ENCODE results near the gene LRRC37A3. TPM values are rescaled to one million over a fixed set of nuclear protein-coding genes. Genes with fewer than 3 reads are reported as not detected.
"Not testable (repeated sequence)": the region's sequence is repeated elsewhere in the genome, so short reads cannot be mapped to it uniquely, and the experiment has no call there.

Gene LRRC37A3
- total RNA-seq, 1 donor from 2014 or later: 10.5 TPM

DNA sequence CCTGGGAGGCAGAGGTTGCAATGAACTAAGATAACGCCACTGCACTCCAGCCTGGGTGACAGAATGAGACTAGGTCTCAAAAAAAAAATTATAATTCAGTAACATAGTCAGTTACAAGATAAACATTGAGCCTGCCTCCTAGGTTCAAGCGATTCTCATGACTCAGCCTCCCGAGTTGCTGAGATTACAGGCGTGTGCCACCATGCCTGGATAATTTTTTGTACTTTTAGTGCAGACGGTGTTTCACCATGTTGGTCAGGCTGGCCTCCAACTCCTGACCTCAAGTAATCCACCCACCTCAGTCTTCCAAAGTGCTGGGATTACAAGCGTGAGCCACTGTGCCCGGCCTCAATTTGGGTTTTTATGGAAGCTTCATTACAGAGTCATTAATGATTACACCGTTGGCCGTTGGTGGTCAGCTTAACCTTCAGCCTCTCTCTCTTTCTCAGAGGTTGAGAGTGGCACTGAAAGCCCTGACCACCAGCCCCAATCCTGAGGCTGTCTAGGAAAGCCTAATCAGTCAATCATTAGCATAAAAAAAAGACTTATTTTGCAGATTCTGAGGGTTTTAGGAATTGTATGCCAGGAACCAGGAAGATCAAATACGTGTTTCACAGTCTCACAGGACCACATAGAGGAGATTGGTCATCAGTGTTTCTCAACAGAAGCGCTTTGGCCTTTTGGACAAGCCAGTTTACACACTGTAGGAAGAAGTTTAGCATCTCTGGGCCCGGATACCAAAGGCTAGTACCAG is 1.3 kb upstream of the LRRC37A3 start:
- no peak for DNase-seq (ENCODE audit: low spot score)
- H3K27ac Mint-ChIP-seq: no peak overlapping the region

DNA sequence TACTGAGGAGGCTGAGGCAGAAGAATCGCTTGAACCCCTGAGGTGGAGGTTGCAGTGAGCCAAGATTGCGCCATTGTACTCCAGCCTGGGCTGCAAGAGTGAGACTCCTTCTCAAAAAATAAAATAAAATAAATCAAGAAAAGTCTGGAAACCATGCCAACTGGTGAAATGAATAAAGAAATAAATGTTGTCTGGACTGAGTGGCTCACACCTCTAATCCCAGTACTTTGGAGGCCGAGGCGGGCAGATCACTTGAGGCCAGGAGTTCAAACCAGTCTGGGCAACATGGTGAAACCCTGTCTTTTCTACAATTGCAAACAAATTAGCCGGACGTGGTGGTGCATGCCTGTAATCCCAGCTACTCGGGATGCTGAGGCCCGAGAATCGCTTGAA is 744 bp upstream of the LRRC37A3 start:
- no peak for DNase-seq (ENCODE audit: low spot score)
- intact Hi-C loops (cut with micrococcal nuclease): loop anchor here (5.0 kb wide), 1 partner anchor 42 kb away; no protein-coding TSS in a partner anchor
- no peaks in the 10 kb centered on the region for H3K27me3 Mint-ChIP-seq (ENCODE audit: low read depth)
- H3K4me3 Mint-ChIP-seq (ENCODE audit: low read depth): peak overlapping the region; percentile 83
- H3K4me1 Mint-ChIP-seq (ENCODE audit: low read depth): peaks cover 17% of the 10 kb centered on the region
- H3K36me3 Mint-ChIP-seq (ENCODE audit: low read depth): peaks cover 5% of the 10 kb centered on the region
- peak overlapping the region; percentile 79 for H3K27ac Mint-ChIP-seq
- no peaks in the 10 kb centered on the region for H3K9me3 Mint-ChIP-seq

More for the DNA sequence above, 1.3 kb upstream of the LRRC37A3 start:
- H3K36me3 Mint-ChIP-seq (ENCODE audit: low read depth): peaks cover 2% of the 10 kb centered on the region
- intact Hi-C loops (cut with micrococcal nuclease): loop anchor here (5.0 kb wide), 1 partner anchor 42 kb away; no protein-coding TSS in a partner anchor
- H3K4me1 Mint-ChIP-seq (ENCODE audit: low read depth): peaks cover 15% of the 10 kb centered on the region
- no peaks in the 10 kb centered on the region for H3K27me3 Mint-ChIP-seq (ENCODE audit: low read depth)
- H3K4me3 Mint-ChIP-seq (ENCODE audit: low read depth): peak overlapping the region; percentile 83
- H3K9me3 Mint-ChIP-seq: no peaks in the 10 kb centered on the region

DNA sequence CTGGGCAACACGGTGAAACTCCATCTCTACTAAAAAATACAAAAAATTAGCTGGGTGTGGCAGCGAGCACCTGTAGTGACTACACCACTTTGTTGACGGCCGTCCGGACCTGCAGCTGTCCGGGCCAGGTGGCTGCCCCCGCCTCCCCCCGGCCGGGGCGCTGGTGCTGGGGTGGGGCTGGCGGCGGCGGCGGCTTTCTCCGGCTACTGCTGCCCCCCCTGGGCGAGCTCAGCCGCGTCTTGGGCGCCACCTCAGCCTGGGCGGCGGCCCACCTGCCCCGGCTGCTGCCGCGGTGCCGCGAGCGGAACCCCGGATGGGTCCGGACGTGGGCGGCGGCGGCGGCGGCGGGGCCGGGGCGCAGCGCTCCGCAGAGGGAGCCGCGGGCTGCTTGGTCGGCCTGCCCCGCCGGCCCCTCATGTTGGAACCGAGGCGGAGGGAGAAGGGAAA is 413 bp downstream of the LRRC37A3 start:
- Mint-ChIP-seq H3K4me1 (ENCODE audit: low read depth) (peaks cover 17% of the 10 kb centered on the region), H3K27ac (peak overlapping the region; percentile 79), H3K4me3 (ENCODE audit: low read depth) (peak overlapping the region; percentile 83)
- H3K9me3 Mint-ChIP-seq; intact Hi-C loops (cut with micrococcal nuclease); H3K27me3 Mint-ChIP-seq (ENCODE audit: low read depth); DNase-seq (ENCODE audit: low spot score); H3K36me3 Mint-ChIP-seq (ENCODE audit: low read depth): not testable (repeated sequence)

DNA sequence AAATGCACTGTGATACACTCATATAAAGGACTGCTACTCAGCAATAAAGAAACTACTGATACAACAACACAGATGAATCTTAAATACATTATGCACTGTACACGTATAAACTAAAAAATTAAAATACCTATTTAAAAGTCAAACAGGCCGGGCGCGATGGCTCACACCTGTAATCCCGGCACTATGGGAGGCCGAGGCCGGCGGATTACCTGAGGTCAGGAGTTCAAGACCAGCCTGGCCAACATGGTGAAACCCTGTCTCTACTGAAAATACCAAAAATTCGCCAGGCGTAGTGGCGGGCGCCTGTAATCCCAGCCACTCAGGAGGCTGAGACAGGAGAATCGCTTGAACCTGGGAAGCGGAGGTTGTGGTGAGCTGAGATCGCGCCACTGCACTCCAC is 1.7 kb downstream of the LRRC37A3 start:
- H3K36me3 Mint-ChIP-seq (ENCODE audit: low read depth); H3K4me3 Mint-ChIP-seq (ENCODE audit: low read depth); H3K27me3 Mint-ChIP-seq (ENCODE audit: low read depth); DNase-seq (ENCODE audit: low spot score); intact Hi-C loops (cut with micrococcal nuclease); H3K4me1 Mint-ChIP-seq (ENCODE audit: low read depth); H3K27ac Mint-ChIP-seq; H3K9me3 Mint-ChIP-seq: not testable (repeated sequence)

DNA sequence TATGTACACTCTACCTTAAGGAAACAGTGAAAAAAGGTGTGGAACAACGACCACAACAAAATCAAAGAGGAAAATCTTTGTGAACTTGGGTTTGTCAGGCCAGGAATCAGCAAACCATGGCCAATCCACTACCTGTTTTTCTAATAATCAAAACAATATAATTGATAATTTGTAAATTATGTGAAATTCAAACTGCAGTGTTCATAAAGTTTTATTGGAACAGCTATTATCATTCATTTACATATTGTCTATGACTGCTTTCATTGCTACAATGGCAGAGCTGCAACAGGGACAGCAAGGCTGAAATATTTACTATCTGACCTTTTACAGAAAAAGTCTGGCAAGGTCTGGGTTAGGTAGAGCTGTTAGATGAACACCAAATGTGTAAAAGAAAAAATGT is 4.0 kb downstream of the LRRC37A3 start:
- H3K4me3 Mint-ChIP-seq (ENCODE audit: low read depth); H3K27ac Mint-ChIP-seq; H3K36me3 Mint-ChIP-seq (ENCODE audit: low read depth); H3K27me3 Mint-ChIP-seq (ENCODE audit: low read depth); H3K4me1 Mint-ChIP-seq (ENCODE audit: low read depth); intact Hi-C loops (cut with micrococcal nuclease); H3K9me3 Mint-ChIP-seq; DNase-seq (ENCODE audit: low spot score): not testable (repeated sequence)

DNA sequence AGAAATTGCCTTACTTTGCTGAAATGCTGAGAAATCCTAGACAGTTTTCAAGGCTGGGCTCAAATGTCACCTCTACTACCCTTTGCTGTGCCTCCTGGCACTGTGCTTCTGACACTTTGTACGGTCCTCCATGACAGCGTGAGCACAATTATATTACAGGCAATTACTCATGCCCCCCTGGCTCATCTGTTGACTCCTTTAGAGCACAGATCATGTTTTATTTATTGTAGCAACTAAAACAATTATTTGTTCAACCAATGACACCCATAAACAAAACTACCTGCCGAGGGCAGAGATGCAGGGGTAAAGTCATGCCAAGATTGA is 9.1 kb downstream of the LRRC37A3 start:
- H3K4me1 Mint-ChIP-seq (ENCODE audit: low read depth); H3K36me3 Mint-ChIP-seq (ENCODE audit: low read depth); H3K27me3 Mint-ChIP-seq (ENCODE audit: low read depth); H3K9me3 Mint-ChIP-seq; DNase-seq (ENCODE audit: low spot score); intact Hi-C loops (cut with micrococcal nuclease); H3K27ac Mint-ChIP-seq; H3K4me3 Mint-ChIP-seq (ENCODE audit: low read depth): not testable (repeated sequence)

DNA sequence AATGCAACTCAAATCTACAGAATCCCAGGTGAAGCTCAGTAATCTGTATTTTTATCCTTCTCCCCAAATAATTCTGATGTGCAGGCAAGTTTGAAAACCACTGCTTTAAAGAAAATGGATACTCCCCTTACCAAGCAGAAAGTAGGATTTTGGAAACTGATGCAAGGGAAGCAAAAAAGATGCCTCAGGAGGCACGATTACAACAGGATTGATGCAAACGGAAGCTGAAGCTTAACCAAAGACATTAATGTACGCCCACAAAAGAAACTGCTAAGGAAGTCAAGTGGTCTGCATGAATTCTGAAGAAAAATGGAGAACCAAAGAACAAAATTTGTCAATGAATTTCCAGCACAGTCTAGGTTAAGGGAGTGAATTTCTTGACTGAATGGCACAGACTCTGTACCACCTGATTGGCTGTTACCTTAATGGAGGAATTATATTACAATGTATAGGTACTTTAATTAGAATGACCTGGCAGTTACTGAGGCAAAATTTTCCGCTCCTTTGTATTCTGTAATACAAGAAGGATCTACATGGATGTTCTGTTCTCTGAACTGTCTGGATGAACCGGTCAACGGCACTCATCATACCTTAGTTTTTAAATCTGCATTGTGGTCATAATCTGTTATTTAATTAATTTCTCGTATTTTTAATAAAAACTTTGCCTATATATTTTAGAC is 9.6 kb downstream of the LRRC37A3 start:
- H3K36me3 Mint-ChIP-seq (ENCODE audit: low read depth); H3K4me1 Mint-ChIP-seq (ENCODE audit: low read depth); H3K4me3 Mint-ChIP-seq (ENCODE audit: low read depth); DNase-seq (ENCODE audit: low spot score); intact Hi-C loops (cut with micrococcal nuclease); H3K27me3 Mint-ChIP-seq (ENCODE audit: low read depth); H3K9me3 Mint-ChIP-seq: not testable (repeated sequence)
- peak overlapping the region; percentile 72 for H3K27ac Mint-ChIP-seq

DNA sequence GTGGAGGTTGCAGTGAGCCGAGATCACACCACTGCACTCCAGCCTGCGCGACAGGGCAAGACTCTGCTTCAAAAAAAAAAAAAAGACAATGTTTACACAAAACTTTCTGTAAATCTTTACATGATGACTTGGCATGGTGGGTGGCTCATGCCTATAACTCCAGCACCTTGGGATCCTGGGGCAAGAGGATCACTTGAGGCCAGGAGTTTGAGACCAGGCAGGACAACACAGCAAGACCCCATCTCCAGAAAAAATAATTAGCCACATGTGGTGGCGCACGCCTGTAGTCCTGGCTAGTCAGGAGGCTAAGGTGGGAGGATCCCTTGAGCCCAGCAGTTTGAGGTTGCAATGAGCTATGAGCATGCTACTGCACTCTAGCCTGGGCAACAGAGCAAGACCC is 15.2 kb downstream of the LRRC37A3 start:
- H3K4me3 Mint-ChIP-seq (ENCODE audit: low read depth); H3K4me1 Mint-ChIP-seq (ENCODE audit: low read depth); H3K9me3 Mint-ChIP-seq; DNase-seq (ENCODE audit: low spot score); intact Hi-C loops (cut with micrococcal nuclease); H3K27ac Mint-ChIP-seq; H3K27me3 Mint-ChIP-seq (ENCODE audit: low read depth); H3K36me3 Mint-ChIP-seq (ENCODE audit: low read depth): not testable (repeated sequence)

DNA sequence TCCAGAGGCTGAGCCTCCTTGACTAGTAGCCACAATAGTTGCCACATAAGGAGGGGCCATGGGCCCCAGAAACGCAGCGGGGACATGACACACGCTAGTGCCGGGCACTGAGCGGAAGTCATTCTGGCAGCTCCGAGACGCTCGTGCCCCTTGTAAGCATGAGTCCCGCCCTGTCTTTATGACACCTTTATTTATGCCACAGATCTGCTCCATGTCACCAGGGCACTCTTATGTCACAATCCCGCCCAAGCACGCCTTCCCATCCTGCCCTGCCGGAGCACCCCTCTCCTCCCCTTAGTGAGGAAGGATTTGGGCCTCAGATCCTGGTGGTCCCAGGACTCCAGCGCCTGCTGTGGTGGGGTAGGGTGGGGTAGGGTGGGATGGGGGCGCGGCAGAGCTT is 22.1 kb downstream of the LRRC37A3 start:
- DNase-seq (ENCODE audit: low spot score); intact Hi-C loops (cut with micrococcal nuclease); H3K4me1 Mint-ChIP-seq (ENCODE audit: low read depth); H3K27me3 Mint-ChIP-seq (ENCODE audit: low read depth); H3K9me3 Mint-ChIP-seq; H3K4me3 Mint-ChIP-seq (ENCODE audit: low read depth); H3K36me3 Mint-ChIP-seq (ENCODE audit: low read depth); H3K27ac Mint-ChIP-seq: not testable (repeated sequence)

DNA sequence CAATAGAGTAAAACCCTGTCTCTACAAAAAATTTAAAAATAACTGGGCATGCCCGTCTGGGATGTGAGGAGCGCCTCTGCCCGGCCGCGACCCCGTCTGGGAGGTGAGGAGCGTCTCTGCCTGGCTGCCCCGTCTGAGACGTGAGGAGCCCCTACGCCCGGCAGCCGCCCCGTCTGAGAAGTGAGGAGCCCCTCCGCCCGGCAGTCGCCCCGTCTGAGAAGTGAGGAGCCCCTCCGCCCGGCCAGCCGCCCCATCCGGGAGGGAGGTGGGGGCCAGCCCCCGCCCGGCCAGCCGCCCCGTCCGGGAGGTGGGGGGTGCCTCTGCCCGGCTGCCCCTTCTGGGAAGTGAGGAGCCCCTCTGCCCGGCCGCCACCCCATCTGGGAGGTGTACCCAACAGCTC is 45.1 kb downstream of the LRRC37A3 start:
- H3K4me3 Mint-ChIP-seq (ENCODE audit: low read depth); H3K36me3 Mint-ChIP-seq (ENCODE audit: low read depth); DNase-seq (ENCODE audit: low spot score); intact Hi-C loops (cut with micrococcal nuclease); H3K27me3 Mint-ChIP-seq (ENCODE audit: low read depth); H3K4me1 Mint-ChIP-seq (ENCODE audit: low read depth); H3K27ac Mint-ChIP-seq; H3K9me3 Mint-ChIP-seq: not testable (repeated sequence)

DNA sequence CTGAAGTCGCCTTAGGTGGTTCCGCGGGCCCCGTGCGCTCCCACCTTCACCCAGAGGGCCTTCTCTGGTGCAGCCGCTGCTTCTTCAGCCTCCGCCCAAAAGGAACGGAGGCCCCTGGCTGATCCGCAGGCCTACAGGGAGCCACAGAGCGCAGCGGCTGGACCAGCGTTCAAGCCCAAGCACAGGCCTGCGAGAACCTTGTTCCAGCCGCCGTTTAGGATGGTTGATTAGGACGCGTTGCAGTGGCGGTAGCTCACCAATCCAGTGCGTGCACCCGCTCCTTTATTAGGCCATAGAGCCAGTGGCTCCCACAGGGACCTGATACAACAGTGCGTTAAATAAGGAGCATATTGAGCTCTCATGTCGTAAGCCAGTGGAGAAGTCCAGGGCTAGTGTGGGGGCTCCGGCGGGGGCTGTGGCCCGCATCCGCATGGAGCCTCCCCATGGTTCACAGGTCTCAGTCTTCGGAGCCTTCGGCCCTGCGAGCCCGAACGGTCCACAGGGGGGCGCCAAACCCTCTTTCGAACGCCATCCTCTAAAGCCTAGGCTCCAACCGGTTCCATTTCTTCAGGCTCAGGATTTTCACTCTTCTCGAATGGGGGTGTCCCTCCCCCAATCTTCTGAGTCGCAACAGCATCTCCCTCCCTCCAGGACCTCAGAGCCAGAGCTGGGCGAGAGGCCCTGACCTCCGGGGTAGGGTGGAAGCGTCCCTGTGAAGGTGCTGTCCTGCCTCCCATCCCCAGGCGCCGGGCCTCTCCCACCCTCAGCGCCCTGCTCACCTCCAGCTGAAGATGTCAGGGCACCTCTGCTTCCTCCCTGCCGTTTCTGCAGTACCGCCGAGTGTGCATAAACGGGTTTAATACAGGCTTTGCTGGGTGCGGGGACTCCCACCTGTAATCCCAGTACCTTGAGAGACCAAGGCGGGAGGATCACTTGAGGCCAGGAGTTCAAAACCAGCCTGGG is 71.5 kb downstream of the LRRC37A3 start:
- H3K9me3 Mint-ChIP-seq; H3K36me3 Mint-ChIP-seq (ENCODE audit: low read depth); H3K4me1 Mint-ChIP-seq (ENCODE audit: low read depth); intact Hi-C loops (cut with micrococcal nuclease); H3K27ac Mint-ChIP-seq; H3K27me3 Mint-ChIP-seq (ENCODE audit: low read depth); H3K4me3 Mint-ChIP-seq (ENCODE audit: low read depth): not testable (repeated sequence)
- DNase-seq (ENCODE audit: low spot score): peak; percentile 60

DNA sequence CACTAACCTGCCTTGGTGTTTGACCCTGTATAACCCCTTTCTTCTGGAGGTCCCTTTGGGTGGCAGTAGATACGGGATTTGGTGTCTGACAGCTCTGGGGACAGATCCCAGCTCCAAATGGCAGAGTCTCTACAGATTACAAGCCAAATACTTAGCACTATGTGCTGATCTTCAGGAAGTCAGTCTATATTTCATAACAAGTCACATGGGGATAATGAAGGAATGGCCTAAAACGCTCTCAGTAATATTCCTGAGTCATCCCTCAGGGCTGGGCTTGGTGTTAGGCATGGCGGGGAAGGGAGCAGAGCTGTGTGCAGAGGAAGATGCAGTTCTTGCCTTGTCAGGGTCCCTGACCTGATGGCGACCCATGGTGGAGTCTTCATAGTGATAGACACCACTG is 72.4 kb downstream of the LRRC37A3 start:
- H3K27me3 Mint-ChIP-seq (ENCODE audit: low read depth); H3K27ac Mint-ChIP-seq; H3K9me3 Mint-ChIP-seq; H3K36me3 Mint-ChIP-seq (ENCODE audit: low read depth); intact Hi-C loops (cut with micrococcal nuclease); DNase-seq (ENCODE audit: low spot score); H3K4me3 Mint-ChIP-seq (ENCODE audit: low read depth); H3K4me1 Mint-ChIP-seq (ENCODE audit: low read depth): not testable (repeated sequence)

DNA sequence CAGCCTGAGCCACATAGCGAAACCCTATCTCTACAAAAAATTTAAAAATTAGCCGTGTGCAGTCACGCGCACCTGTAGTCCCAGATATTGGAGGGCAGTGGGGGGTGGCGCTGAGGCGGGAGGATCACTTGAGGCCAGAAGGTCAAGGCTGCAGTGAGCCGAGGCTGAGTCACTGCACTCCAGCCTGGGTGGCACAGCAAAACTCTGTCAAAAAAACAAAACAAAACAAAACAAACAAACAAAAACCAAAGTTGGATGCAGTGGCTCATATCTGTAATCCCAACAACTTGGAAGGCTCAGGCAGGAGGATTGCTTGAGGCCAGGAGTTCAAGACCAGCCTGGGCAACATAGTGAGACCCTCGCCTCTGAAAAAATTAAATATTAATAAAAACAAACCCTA is 75.4 kb downstream of the LRRC37A3 start:
- H3K27me3 Mint-ChIP-seq (ENCODE audit: low read depth); H3K9me3 Mint-ChIP-seq; H3K27ac Mint-ChIP-seq; H3K4me3 Mint-ChIP-seq (ENCODE audit: low read depth); H3K4me1 Mint-ChIP-seq (ENCODE audit: low read depth); DNase-seq (ENCODE audit: low spot score); intact Hi-C loops (cut with micrococcal nuclease); H3K36me3 Mint-ChIP-seq (ENCODE audit: low read depth): not testable (repeated sequence)
